ENCODE results near the gene SBF1. TPM values are rescaled to one million over a fixed set of nuclear protein-coding genes. Genes with fewer than 3 reads are reported as not detected.

The SBF1 gene
- total RNA-seq, 4 donors from 2014 or later, result 19.9 to 66.1 (median 26.7) TPM

- no peak for TF ChIP-seq CTCF (IDR thresholded peaks at IDR 0.05; ENCODE audit: low read depth)
Observed at GRCh38 chr22:50520826-50521453, 46.1 kb upstream of the SBF1 start.

- no peak for TF ChIP-seq CTCF (IDR thresholded peaks at IDR 0.05; ENCODE audit: low read depth)
Observed at GRCh38 chr22:50519151-50519550, 44.3 kb upstream of the SBF1 start.

GRCh38 chr22:50518606-50519005, 43.8 kb upstream of the SBF1 start:
- TF ChIP-seq CTCF (IDR thresholded peaks at IDR 0.05; ENCODE audit: low read depth), result no peak

GRCh38 chr22:50517495-50518260, 42.8 kb upstream of the SBF1 start:
- TF ChIP-seq CTCF (IDR thresholded peaks at IDR 0.05; ENCODE audit: low read depth), result no peak

GRCh38 chr22:50516891-50517290, 42.1 kb upstream of the SBF1 start:
- no peak for TF ChIP-seq CTCF (IDR thresholded peaks at IDR 0.05; ENCODE audit: low read depth)

GRCh38 chr22:50516068-50516467, 41.2 kb upstream of the SBF1 start:
- TF ChIP-seq CTCF (IDR thresholded peaks at IDR 0.05; ENCODE audit: low read depth), result no peak

GRCh38 chr22:50513175-50513574, 38.3 kb upstream of the SBF1 start:
- TF ChIP-seq CTCF (IDR thresholded peaks at IDR 0.05; ENCODE audit: low read depth), result no peak

Measured in subcutaneous adipose tissue (tissue), 4 donors.